ENCODE results near the gene LAMA1.

- TF ChIP-seq CTCF (conservative IDR thresholded peaks at IDR 0.05; ENCODE audit: low read length) (no peak), EZH2phosphoT487 (IDR thresholded peaks at IDR 0.05; ENCODE audit: borderline replicate concordance) (no peak)
These were observed 161.1 kb downstream of the LAMA1 start for GRCh38 chr18:6956495-6956894.

All from Loucy (cell line).